WTC11 (cell line): ENCODE data around the gene VTI1A. TPM values are rescaled to one million over a fixed set of nuclear protein-coding genes. Genes with fewer than 3 reads are reported as not detected.

Experiments used
- ATAC-seq: fragments of 200-7000 bp; cut with Tn5 transposase; 2 replicates; pipeline ENCODE4 v1.10.0; 2021; ENCODE audit warnings: mild to moderate bottlenecking, moderate library complexity
- CTCF ChIA-PET: fragments of 300-600 bp; sonication (Branson Sonifier 250); formaldehyde crosslinking; loops from one replicate; lab custom pipeline; 2021; ENCODE audit warnings: antibody characterized with exemption; lab: Charles Lee
- POLR2A ChIA-PET: fragments of 350-600 bp; sonication (Branson Sonifier 250); formaldehyde crosslinking; loops from one replicate; lab custom pipeline; 2021; ENCODE audit warnings: antibody characterized with exemption; lab: Charles Lee
- DNase-seq: peaks from one replicate; pipeline ENCODE4 v3.0.0; 2021; ENCODE audit warnings: low spot score
- H3K27ac Mint-ChIP-seq: 2 replicates; pipeline ENCODE4 v1.8.0; 2021; ENCODE audit warnings: mixed read lengths
- H3K27me3 Mint-ChIP-seq: 2 replicates; pipeline ENCODE4 v1.8.0; 2021; ENCODE audit warnings: low read depth, mild to moderate bottlenecking, moderate library complexity, mixed read lengths
- H3K36me3 Mint-ChIP-seq: 2 replicates; pipeline ENCODE4 v1.8.0; 2021; ENCODE audit warnings: mixed read lengths
- H3K4me1 Mint-ChIP-seq: 2 replicates; pipeline ENCODE4 v1.8.0; 2022; ENCODE audit warnings: mixed read lengths
- H3K4me3 Mint-ChIP-seq: 2 replicates; pipeline ENCODE4 v1.8.0; 2021; ENCODE audit warnings: mild to moderate bottlenecking, moderate library complexity, mixed read lengths
- H3K9me3 Mint-ChIP-seq: 2 replicates; pipeline ENCODE4 v1.8.0; 2021; ENCODE audit warnings: mixed read lengths
- CREM ChIP-seq: sonication (generic); formaldehyde crosslinking; IDR thresholded peaks from 2 replicates; pipeline ENCODE4 v1.8.1; 2022; ENCODE audit warnings: mild to moderate bottlenecking, missing genetic modification reagents, moderate library complexity
- FOXJ3 ChIP-seq: sonication (generic); formaldehyde crosslinking; IDR thresholded peaks from 2 replicates; pipeline ENCODE4 v1.9.0; 2021; ENCODE audit warnings: missing genetic modification reagents, mild to moderate bottlenecking, borderline replicate concordance
- HMGA2 ChIP-seq: fragments of 250-450 bp; sonication (Bioruptor Pico); IDR thresholded peaks from 2 replicates; pipeline ENCODE4 v1.4.0; 2021; ENCODE audit warnings: mild to moderate bottlenecking, moderate library complexity
- JAZF1 ChIP-seq: fragments of 250-450 bp; sonication (Bioruptor Pico); IDR thresholded peaks from 2 replicates; pipeline ENCODE4 v1.9.0; 2021; ENCODE audit warnings: moderate library complexity, mild to moderate bottlenecking, inconsistent platforms
- KAT7 ChIP-seq: sonication (generic); formaldehyde crosslinking; IDR thresholded peaks from 2 replicates; pipeline ENCODE4 v1.8.1; 2023; ENCODE audit warnings: missing genetic modification reagents, mild to moderate bottlenecking, borderline replicate concordance
- MYBL2 ChIP-seq: sonication (generic); formaldehyde crosslinking; IDR thresholded peaks from 2 replicates; pipeline ENCODE4 v1.8.1; 2023; ENCODE audit warnings: mild to moderate bottlenecking, moderate library complexity, missing genetic modification reagents
- NR3C1 ChIP-seq: sonication (generic); formaldehyde crosslinking; conservative IDR thresholded peaks from 2 replicates; pipeline ENCODE4 v1.8.1; 2023; ENCODE audit warnings: low read depth, mild to moderate bottlenecking, missing genetic modification reagents
- PRRX2 ChIP-seq: fragments of 250-450 bp; sonication (Bioruptor Pico); IDR thresholded peaks from 2 replicates; pipeline ENCODE4 v1.8.0; 2021; ENCODE audit warnings: mild to moderate bottlenecking
- SMAD3 ChIP-seq: sonication (generic); formaldehyde crosslinking; IDR thresholded peaks from 2 replicates; pipeline ENCODE4 v1.8.0; 2022; ENCODE audit warnings: missing genetic modification reagents, mild to moderate bottlenecking, borderline replicate concordance
- STAT6 ChIP-seq: sonication (generic); formaldehyde crosslinking; conservative IDR thresholded peaks from 2 replicates; pipeline ENCODE4 v1.8.1; 2023; ENCODE audit warnings: mild to moderate bottlenecking, low read depth, missing genetic modification reagents, moderate library complexity
- TP53 ChIP-seq: sonication (generic); formaldehyde crosslinking; IDR thresholded peaks from 2 replicates; pipeline ENCODE4 v1.8.1; 2023; ENCODE audit warnings: mild to moderate bottlenecking, missing genetic modification reagents
- ZNF121 ChIP-seq: sonication (generic); formaldehyde crosslinking; IDR thresholded peaks from 2 replicates; pipeline ENCODE4 v1.8.0; 2023; ENCODE audit warnings: missing genetic modification reagents
- total RNA-seq: library from RNA; stranded (reverse); gene quantifications from 3 replicates; pipeline ENCODE4 v1.2.3, GENCODE V29; 2021
- TF ChIP-seq, protein P1 (sequence below): sonication (generic); formaldehyde crosslinking; IDR thresholded peaks from 2 replicates; pipeline ENCODE4 v1.8.0; 2022; ENCODE audit warnings: mild to moderate bottlenecking, missing genetic modification reagents
- TF ChIP-seq, protein P2 (sequence below): sonication (generic); formaldehyde crosslinking; IDR thresholded peaks from 2 replicates; pipeline ENCODE4 v1.8.0; 2022; ENCODE audit warnings: missing genetic modification reagents
- TF ChIP-seq, protein P3 (sequence below): sonication (generic); formaldehyde crosslinking; IDR thresholded peaks from 2 replicates; pipeline ENCODE4 v1.8.1; 2023; ENCODE audit warnings: mild to moderate bottlenecking, missing genetic modification reagents
- TF ChIP-seq, protein P4 (sequence below): sonication (generic); formaldehyde crosslinking; IDR thresholded peaks from 2 replicates; pipeline ENCODE4 v1.8.0; 2023; ENCODE audit warnings: missing genetic modification reagents
- TF ChIP-seq, protein P5 (sequence below): fragments of 250-450 bp; sonication (Bioruptor Pico); IDR thresholded peaks from 2 replicates; pipeline ENCODE4 v1.9.0; 2021; ENCODE audit warnings: moderate library complexity, mild to moderate bottlenecking, inconsistent platforms, borderline replicate concordance

The VTI1A gene
- total RNA-seq, 1 experiment from 2014 or later, result 20.1 TPM

DNA sequence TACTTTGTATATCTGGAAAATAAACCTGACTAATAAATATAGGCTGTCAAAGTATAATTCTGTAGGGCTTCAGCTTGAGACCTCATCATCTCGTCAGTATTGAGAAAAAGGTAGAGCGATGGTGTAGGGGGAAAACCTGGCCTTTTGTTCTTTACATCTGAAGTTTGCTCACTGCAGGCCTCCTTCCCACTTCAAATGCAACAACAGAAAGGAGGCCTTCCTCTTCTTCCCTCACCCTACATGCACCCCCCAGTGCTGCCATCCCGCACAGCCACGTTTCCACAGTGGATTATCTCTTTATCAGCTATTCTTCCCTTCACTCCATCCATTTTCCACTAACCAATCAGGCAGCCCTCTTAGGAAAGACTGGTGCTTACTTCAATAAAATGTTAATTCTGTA, 112.3 kb downstream of the VTI1A start (continued):
- no peak for TF ChIP-seq NR3C1 (CRISPR knock-in tag)
- TF ChIP-seq PRRX2 (CRISPR knock-in tag), result no peak
- no peak for TF ChIP-seq SMAD3
- TF ChIP-seq, protein P1, sequence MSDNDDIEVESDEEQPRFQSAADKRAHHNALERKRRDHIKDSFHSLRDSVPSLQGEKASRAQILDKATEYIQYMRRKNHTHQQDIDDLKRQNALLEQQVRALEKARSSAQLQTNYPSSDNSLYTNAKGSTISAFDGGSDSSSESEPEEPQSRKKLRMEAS, result no peak
- TF ChIP-seq ZNF121 (CRISPR knock-in tag), result no peak
- no peak for TF ChIP-seq TP53 (CRISPR knock-in tag)
- TF ChIP-seq HMGA2 (CRISPR knock-in tag), result no peak
- TF ChIP-seq JAZF1 (CRISPR knock-in tag), result no peak
- no peak for TF ChIP-seq MYBL2
- TF ChIP-seq, protein P2, sequence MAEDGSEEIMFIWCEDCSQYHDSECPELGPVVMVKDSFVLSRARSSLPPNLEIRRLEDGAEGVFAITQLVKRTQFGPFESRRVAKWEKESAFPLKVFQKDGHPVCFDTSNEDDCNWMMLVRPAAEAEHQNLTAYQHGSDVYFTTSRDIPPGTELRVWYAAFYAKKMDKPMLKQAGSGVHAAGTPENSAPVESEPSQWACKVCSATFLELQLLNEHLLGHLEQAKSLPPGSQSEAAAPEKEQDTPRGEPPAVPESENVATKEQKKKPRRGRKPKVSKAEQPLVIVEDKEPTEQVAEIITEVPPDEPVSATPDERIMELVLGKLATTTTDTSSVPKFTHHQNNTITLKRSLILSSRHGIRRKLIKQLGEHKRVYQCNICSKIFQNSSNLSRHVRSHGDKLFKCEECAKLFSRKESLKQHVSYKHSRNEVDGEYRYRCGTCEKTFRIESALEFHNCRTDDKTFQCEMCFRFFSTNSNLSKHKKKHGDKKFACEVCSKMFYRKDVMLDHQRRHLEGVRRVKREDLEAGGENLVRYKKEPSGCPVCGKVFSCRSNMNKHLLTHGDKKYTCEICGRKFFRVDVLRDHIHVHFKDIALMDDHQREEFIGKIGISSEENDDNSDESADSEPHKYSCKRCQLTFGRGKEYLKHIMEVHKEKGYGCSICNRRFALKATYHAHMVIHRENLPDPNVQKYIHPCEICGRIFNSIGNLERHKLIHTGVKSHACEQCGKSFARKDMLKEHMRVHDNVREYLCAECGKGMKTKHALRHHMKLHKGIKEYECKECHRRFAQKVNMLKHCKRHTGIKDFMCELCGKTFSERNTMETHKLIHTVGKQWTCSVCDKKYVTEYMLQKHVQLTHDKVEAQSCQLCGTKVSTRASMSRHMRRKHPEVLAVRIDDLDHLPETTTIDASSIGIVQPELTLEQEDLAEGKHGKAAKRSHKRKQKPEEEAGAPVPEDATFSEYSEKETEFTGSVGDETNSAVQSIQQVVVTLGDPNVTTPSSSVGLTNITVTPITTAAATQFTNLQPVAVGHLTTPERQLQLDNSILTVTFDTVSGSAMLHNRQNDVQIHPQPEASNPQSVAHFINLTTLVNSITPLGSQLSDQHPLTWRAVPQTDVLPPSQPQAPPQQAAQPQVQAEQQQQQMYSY (CRISPR knock-in tag), result no peak
- TF ChIP-seq FOXJ3 (CRISPR knock-in tag), result no peak
- no peak for TF ChIP-seq CREM (CRISPR knock-in tag)

DNA sequence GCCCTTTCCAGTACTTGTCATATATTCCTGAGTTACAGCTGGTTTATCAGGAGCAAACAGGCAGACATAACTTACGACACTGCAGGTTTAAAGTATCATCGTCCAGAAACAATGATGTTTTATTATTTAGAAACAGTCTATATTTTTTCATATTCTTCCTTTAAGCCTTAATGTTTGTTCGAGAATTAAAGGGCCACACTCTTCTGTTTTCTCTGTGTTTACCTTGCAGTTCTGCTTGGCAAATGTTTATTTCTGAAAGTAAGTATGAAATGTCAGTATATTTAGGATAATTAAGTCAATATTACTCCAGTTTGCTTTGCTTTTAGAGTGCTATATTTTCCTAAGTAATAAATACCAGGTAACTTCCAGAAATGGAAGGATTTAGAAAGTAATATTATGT, 115.1 kb downstream of the VTI1A start:
- no peaks in the 10 kb centered on the region for H3K9me3 Mint-ChIP-seq
- ChIA-PET CTCF (no interaction called here), POLR2A (no interaction called here)
- TF ChIP-seq, protein P3, sequence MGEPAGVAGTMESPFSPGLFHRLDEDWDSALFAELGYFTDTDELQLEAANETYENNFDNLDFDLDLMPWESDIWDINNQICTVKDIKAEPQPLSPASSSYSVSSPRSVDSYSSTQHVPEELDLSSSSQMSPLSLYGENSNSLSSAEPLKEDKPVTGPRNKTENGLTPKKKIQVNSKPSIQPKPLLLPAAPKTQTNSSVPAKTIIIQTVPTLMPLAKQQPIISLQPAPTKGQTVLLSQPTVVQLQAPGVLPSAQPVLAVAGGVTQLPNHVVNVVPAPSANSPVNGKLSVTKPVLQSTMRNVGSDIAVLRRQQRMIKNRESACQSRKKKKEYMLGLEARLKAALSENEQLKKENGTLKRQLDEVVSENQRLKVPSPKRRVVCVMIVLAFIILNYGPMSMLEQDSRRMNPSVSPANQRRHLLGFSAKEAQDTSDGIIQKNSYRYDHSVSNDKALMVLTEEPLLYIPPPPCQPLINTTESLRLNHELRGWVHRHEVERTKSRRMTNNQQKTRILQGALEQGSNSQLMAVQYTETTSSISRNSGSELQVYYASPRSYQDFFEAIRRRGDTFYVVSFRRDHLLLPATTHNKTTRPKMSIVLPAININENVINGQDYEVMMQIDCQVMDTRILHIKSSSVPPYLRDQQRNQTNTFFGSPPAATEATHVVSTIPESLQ (CRISPR knock-in tag), result no peak
- TF ChIP-seq CREM (CRISPR knock-in tag) (no peak), STAT6 (CRISPR knock-in tag) (no peak), KAT7 (CRISPR knock-in tag) (no peak)
- TF ChIP-seq, protein P4, sequence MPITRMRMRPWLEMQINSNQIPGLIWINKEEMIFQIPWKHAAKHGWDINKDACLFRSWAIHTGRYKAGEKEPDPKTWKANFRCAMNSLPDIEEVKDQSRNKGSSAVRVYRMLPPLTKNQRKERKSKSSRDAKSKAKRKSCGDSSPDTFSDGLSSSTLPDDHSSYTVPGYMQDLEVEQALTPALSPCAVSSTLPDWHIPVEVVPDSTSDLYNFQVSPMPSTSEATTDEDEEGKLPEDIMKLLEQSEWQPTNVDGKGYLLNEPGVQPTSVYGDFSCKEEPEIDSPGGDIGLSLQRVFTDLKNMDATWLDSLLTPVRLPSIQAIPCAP (CRISPR knock-in tag), result no peak
- TF ChIP-seq, protein P5, sequence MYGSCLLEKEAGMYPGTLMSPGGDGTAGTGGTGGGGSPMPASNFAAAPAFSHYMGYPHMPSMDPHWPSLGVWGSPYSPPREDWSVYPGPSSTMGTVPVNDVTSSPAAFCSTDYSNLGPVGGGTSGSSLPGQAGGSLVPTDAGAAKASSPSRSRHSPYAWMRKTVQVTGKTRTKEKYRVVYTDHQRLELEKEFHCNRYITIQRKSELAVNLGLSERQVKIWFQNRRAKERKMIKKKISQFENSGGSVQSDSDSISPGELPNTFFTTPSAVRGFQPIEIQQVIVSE, result no peak
- no peak for ATAC-seq
- H3K27ac Mint-ChIP-seq, result no peak overlapping the region
- H3K36me3 Mint-ChIP-seq, result no peaks in the 10 kb centered on the region
- no peak for DNase-seq
- no peaks in the 10 kb centered on the region for H3K27me3 Mint-ChIP-seq
- H3K4me3 Mint-ChIP-seq, result no peak overlapping the region
- peaks cover 47% of the 10 kb centered on the region for H3K4me1 Mint-ChIP-seq
